Measurements from ENCODE around the gene DDX10.

The DDX10 gene

GRCh38 chr11:108973402-108974162 is 308.7 kb downstream of the DDX10 start:
- TF ChIP-seq POLR2A (IDR thresholded peaks at IDR 0.05; ENCODE audit: low read length): no peak
- TF ChIP-seq GATA1 (IDR thresholded peaks at IDR 0.05; ENCODE audit: low read depth, low read length): no peak

GRCh38 chr11:108975026-108975425 is 310.2 kb downstream of the DDX10 start:
- TF ChIP-seq POLR2A (IDR thresholded peaks at IDR 0.05; ENCODE audit: low read length) (no peak), GATA1 (IDR thresholded peaks at IDR 0.05; ENCODE audit: low read depth, low read length) (no peak)
- no peak for DNase-seq

More at GRCh38 chr11:108973402-108974162, 308.7 kb downstream of the DDX10 start:
- no peak for DNase-seq

- no peak for TF ChIP-seq POLR2A (IDR thresholded peaks at IDR 0.05; ENCODE audit: low read length)
- no peak for TF ChIP-seq GATA1 (IDR thresholded peaks at IDR 0.05; ENCODE audit: low read depth, low read length)
- no peak for DNase-seq
These were observed 310.8 kb downstream of the DDX10 start for GRCh38 chr11:108975641-108976071.

GRCh38 chr11:108983636-108984420 is 319.0 kb downstream of the DDX10 start:
- TF ChIP-seq GATA1 (IDR thresholded peaks at IDR 0.05; ENCODE audit: low read depth, low read length) (no peak), POLR2A (IDR thresholded peaks at IDR 0.05; ENCODE audit: low read length) (no peak)
- DNase-seq: no peak

- no peak for DNase-seq
- TF ChIP-seq GATA1 (IDR thresholded peaks at IDR 0.05; ENCODE audit: low read depth, low read length): no peak
- no peak for TF ChIP-seq POLR2A (IDR thresholded peaks at IDR 0.05; ENCODE audit: low read length)
These were observed 319.7 kb downstream of the DDX10 start for GRCh38 chr11:108984523-108984922.

- no peak for TF ChIP-seq POLR2A (IDR thresholded peaks at IDR 0.05; ENCODE audit: low read length)
- TF ChIP-seq GATA1 (IDR thresholded peaks at IDR 0.05; ENCODE audit: low read depth, low read length): no peak
- DNase-seq: no peak
These were observed 320.5 kb downstream of the DDX10 start for GRCh38 chr11:108985236-108985944.

- TF ChIP-seq POLR2A (IDR thresholded peaks at IDR 0.05; ENCODE audit: low read length) (no peak), GATA1 (IDR thresholded peaks at IDR 0.05; ENCODE audit: low read depth, low read length) (no peak)
- DNase-seq: no peak
These were observed 321.0 kb downstream of the DDX10 start for GRCh38 chr11:108985945-108986279.

All from erythroblast (primary cell).